ENCODE measurements around the gene RIPK4.
"Not testable (repeated sequence)": the region's sequence is repeated elsewhere in the genome, so short reads cannot be mapped to it uniquely, and the experiment has no call there.

RIPK4 gene

GRCh38 chr21:41729701-41730366, 37.0 kb downstream of the RIPK4 start:
- H3K4me3 ChIP-seq (ENCODE audit: low read length), result no peak overlapping the region
- TF ChIP-seq, protein P1, sequence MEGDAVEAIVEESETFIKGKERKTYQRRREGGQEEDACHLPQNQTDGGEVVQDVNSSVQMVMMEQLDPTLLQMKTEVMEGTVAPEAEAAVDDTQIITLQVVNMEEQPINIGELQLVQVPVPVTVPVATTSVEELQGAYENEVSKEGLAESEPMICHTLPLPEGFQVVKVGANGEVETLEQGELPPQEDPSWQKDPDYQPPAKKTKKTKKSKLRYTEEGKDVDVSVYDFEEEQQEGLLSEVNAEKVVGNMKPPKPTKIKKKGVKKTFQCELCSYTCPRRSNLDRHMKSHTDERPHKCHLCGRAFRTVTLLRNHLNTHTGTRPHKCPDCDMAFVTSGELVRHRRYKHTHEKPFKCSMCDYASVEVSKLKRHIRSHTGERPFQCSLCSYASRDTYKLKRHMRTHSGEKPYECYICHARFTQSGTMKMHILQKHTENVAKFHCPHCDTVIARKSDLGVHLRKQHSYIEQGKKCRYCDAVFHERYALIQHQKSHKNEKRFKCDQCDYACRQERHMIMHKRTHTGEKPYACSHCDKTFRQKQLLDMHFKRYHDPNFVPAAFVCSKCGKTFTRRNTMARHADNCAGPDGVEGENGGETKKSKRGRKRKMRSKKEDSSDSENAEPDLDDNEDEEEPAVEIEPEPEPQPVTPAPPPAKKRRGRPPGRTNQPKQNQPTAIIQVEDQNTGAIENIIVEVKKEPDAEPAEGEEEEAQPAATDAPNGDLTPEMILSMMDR (conservative IDR thresholded peaks at IDR 0.05; ENCODE audit: low read depth, low read length), result no peak
- no peak for DNase-seq (ENCODE audit: low read depth)

DNA sequence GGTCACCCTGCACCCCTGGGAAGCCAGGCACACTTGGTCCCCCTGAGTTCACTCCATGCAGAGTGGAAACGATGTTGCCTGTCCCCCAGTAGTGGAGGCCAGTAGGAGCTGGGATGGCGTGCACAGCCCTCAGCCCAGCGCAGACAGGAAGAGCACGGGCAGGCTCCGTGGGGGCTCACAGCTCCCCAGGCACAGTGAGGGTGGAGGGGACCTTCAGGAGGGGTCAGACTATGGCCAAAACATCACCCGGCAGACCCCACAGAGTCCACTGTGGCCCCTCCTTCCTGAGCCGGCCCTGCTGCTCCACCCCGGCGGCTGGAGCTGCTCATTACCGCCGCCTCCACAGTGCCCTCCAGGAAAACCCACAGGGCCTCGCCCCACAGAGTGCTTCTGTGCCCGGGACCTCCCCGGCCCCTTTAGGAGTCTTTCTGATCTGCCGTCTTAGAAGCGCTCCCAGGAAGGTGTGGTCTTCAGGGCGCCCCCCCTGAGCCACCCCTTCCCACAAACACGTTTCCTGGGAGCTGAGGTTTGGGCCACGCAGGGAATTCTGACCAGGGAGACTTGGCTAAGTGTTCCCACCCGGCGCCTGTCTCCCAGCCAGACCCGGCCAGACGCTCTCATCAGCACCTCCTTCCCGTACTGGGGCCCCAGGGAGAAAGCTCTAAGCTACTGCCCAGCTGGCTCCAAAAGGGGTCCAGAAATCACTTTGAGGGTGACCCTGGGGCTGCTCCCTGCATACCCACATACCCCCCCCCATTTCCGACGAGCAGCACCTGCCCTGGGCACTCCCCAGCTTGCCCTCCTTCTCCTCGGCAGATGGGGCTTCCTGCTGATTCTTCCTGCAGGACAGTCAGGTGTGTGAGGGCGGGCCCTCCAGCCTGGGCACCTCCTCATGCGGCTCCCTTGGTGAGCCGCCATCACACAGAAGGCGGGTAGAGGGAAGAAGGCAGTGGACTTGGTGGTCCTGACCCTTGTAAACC, 38.8 kb downstream of the RIPK4 start:
- TF ChIP-seq, protein P1 (conservative IDR thresholded peaks at IDR 0.05; ENCODE audit: low read depth, low read length), result no peak
- DNase-seq (ENCODE audit: low read depth), result no peak
- no peak overlapping the region for H3K4me3 ChIP-seq (ENCODE audit: low read length)

- TF ChIP-seq, protein P1 (conservative IDR thresholded peaks at IDR 0.05; ENCODE audit: low read depth, low read length), result peak; percentile 11
- peak; percentile 59 for DNase-seq (ENCODE audit: low read depth)
- no peak overlapping the region for H3K4me3 ChIP-seq (ENCODE audit: low read length)
Measured at GRCh38 chr21:41726970-41727783, 39.7 kb downstream of the RIPK4 start.

GRCh38 chr21:41726630-41726969, 40.3 kb downstream of the RIPK4 start:
- no peak for DNase-seq (ENCODE audit: low read depth)
- no peak overlapping the region for H3K4me3 ChIP-seq (ENCODE audit: low read length)
- TF ChIP-seq, protein P1 (conservative IDR thresholded peaks at IDR 0.05; ENCODE audit: low read depth, low read length), result no peak

DNA sequence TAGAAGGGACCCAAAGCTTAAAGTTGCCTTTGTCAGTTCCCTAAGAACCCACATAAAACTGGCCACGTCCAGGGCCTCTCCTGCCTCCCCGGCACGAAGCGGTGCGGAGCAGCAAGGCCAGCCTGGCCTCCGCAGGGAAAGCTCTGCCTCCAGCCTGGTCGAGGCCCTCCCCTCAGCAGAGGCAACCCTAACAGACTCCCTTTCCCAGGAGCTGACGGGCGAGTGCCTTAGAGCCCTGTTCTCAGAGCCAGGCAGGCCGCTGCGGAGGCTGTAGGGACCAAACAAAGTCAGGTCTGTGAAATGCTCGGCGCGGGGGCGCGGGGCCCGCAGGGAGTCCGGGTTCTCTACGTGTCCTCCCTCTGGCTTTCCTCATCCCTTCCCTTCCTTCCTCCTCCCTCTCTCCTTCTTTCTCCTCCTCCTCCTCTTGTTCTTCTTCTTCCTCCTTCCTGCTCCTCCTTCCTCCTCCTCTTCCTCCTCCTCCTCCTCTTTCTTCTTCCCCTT, 40.7 kb downstream of the RIPK4 start:
- TF ChIP-seq, protein P1 (conservative IDR thresholded peaks at IDR 0.05; ENCODE audit: low read depth, low read length), result no peak
- H3K4me3 ChIP-seq (ENCODE audit: low read length), result no peak overlapping the region

DNA sequence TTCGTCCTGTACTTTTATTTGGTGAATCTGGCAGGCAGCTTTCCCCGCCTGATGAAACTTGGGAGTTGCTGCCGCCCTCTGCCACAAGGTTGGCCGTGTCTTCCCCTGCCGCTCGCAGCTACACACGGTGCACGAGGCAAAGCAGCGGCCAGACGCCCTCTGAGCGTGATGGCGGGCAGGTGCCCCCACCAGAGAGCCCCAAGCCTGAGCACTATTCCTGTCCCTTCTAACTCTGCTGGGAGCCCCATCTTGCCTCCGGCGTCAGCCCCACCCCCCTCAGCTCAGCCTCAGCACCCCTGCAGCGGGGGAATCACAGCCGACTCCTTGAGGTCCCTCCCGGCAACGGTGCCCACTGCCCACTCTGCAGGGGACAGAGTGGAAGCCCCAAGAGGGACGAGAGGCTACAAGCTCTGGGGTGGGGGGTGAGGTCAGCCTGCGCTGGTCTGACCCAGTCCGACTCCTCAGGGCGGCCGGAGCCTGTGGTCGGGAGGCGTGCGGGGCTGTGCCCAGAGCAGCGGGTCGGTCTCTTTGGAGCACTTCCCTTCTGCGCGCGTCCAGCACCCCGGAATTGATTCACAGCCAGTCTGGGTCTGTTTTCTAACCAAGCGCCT, 41.3 kb downstream of the RIPK4 start:
- TF ChIP-seq, protein P1 (conservative IDR thresholded peaks at IDR 0.05; ENCODE audit: low read depth, low read length), result no peak
- no peak for DNase-seq (ENCODE audit: low read depth)
- no peak overlapping the region for H3K4me3 ChIP-seq (ENCODE audit: low read length)

More for the DNA sequence above, 40.7 kb downstream of the RIPK4 start:
- no peak for DNase-seq (ENCODE audit: low read depth)

DNA sequence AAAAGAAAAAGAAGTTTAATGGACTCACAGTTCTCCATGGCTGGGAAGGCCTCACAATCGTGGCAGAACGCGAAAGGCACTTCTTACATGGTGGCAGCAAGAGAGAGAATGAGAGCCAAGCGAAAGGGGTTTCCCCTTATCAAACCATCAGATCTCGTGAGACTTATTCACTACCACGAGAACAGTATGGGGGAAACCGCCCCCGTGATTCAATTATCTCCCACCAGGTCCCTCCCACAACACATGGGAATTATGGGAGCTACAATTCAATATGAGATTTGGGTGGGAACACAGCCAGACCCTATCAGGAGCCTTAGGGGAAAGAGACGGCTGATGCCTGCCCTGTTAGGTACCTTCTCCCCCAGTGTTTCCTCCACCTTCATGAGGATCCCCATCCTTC, 43.0 kb downstream of the RIPK4 start:
- H3K4me3 ChIP-seq (ENCODE audit: low read length); DNase-seq (ENCODE audit: low read depth): not testable (repeated sequence)
